B cell (primary cell): ENCODE measurements around the gene OR2T27. TPM values are rescaled to one million over a fixed set of nuclear protein-coding genes. Genes with fewer than 3 reads are reported as not detected.

Experiments
- ATAC-seq: fragments of 200-7000 bp; cut with Tn5 transposase; one replicate; pipeline ENCODE4 v1.10.0; 2021; ENCODE audit warnings: low read depth, mild to moderate bottlenecking, moderate number of reproducible peaks, moderate library complexity
- CTCF ChIA-PET: fragments of 350-600 bp; sonication (Branson Sonifier 250); formaldehyde crosslinking; loops from one replicate; lab custom pipeline; 2021; ENCODE audit warnings: antibody characterized with exemption, inconsistent platforms; lab: Charles Lee
- POLR2A ChIA-PET: fragments of 350-600 bp; sonication (Branson Sonifier 250); formaldehyde crosslinking; loops from one replicate; lab custom pipeline; 2021; ENCODE audit warnings: antibody characterized with exemption; lab: Charles Lee
- DNase-seq: peaks from one replicate; pipeline ENCODE4 v3.0.0; 2013
- H2AFZ ChIP-seq: 2 replicates; pipeline ENCODE4 v1.6.1; 2012; ENCODE audit warnings: mild to moderate bottlenecking, low read depth, low read length; ENCODE audit not compliant: insufficient read depth, poor library complexity, severe bottlenecking
- H3K27ac ChIP-seq, 2 donors: 1 replicate in 1 of 2; 2 replicates in 1 of 2; pipeline ENCODE4 v1.5.1; 2012 to 2013; ENCODE audit warnings: low read length in 2 of 2, mild to moderate bottlenecking in 2 of 2, moderate library complexity in 1 of 2
- H3K27me3 ChIP-seq, 4 experiments: fragments of 200-600 bp in 1 of 4; sonication (generic) in 1 of 4; replicated peaks in 1 of 4; 1 replicate in 2 of 4; 2 replicates in 2 of 4; pipeline versions ENCODE4 v1.6.1 to v1.7.0; 2013 to 2016; ENCODE audit warnings: low read length in 3 of 4, mild to moderate bottlenecking in 2 of 4, mixed read lengths in 1 of 4, moderate library complexity in 1 of 4; ENCODE audit not compliant: insufficient read depth in 4 of 4, control insufficient read depth in 3 of 4; ENCODE audit errors: control extremely low read depth in 1 of 4
- H3K36me3 ChIP-seq, 2 experiments: replicated peaks in 1 of 2; 1 replicate in 1 of 2; 2 replicates in 1 of 2; pipeline versions ENCODE4 v1.6.1 to v1.7.1; 2013; ENCODE audit warnings: low read length in 1 of 2; ENCODE audit not compliant: insufficient read depth in 2 of 2, control insufficient read depth in 1 of 2; ENCODE audit errors: control extremely low read depth in 1 of 2, extremely low read depth in 1 of 2
- H3K4me1 ChIP-seq, 2 donors: fragments of 200-600 bp in 1 of 2; sonication (generic) in 1 of 2; 1 replicate in 1 of 2; 2 replicates in 1 of 2; pipeline versions ENCODE4 v1.5.1 to v1.6.1; 2013 to 2017; ENCODE audit warnings: low read length in 2 of 2; ENCODE audit not compliant: control insufficient read depth in 2 of 2, insufficient read depth in 2 of 2
- H3K4me2 ChIP-seq: replicated peaks from 2 replicates; pipeline ENCODE3; 2012; ENCODE audit warnings: mild to moderate bottlenecking, low read depth, low read length; ENCODE audit not compliant: poor library complexity, severe bottlenecking
- H3K4me3 ChIP-seq, 5 experiments: fragments of 200-600 bp in 1 of 5; sonication (generic) in 1 of 5; 1 replicate in 3 of 5; 2 replicates in 2 of 5; pipeline versions ENCODE4 v1.5.1 to v1.7.0; 2011 to 2016; ENCODE audit warnings: low read length in 4 of 5, mild to moderate bottlenecking in 4 of 5, low read depth in 2 of 5, control low read depth in 1 of 5, moderate library complexity in 1 of 5; ENCODE audit not compliant: insufficient read depth in 1 of 5; ENCODE audit errors: control extremely low read depth in 1 of 5, extremely low read depth in 1 of 5
- H3K79me2 ChIP-seq: fragments of 200-600 bp; sonication (generic); one replicate; pipeline ENCODE4 v1.6.0; 2016; ENCODE audit warnings: low read length; ENCODE audit not compliant: control insufficient read depth, insufficient read depth
- H3K9ac ChIP-seq: fragments of 200-600 bp; sonication (generic); 2 replicates; pipeline ENCODE4 v1.6.1; 2017; ENCODE audit warnings: mild to moderate bottlenecking, low read length, moderate library complexity
- H3K9me3 ChIP-seq, 3 donors: one replicate each; pipeline versions ENCODE4 v1.6.1 to v1.7.1; 2013; ENCODE audit warnings: low read length in 2 of 3; ENCODE audit not compliant: control insufficient read depth in 2 of 3, insufficient read depth in 1 of 3; ENCODE audit errors: control extremely low read depth in 1 of 3
- H4K20me1 ChIP-seq: 2 replicates; pipeline ENCODE4 v1.6.0; 2012; ENCODE audit warnings: mild to moderate bottlenecking, low read length; ENCODE audit not compliant: insufficient read depth, control insufficient read depth, poor library complexity, severe bottlenecking
- H3K27ac Mint-ChIP-seq: one replicate; pipeline ENCODE4 v1.8.0; 2021; ENCODE audit warnings: mixed read lengths
- H3K27me3 Mint-ChIP-seq: one replicate; pipeline ENCODE4 v1.8.0; 2021; ENCODE audit warnings: mixed read lengths
- H3K4me1 Mint-ChIP-seq: one replicate; pipeline ENCODE4 v1.8.0; 2021; ENCODE audit warnings: mixed read lengths
- H3K4me3 Mint-ChIP-seq: one replicate; pipeline ENCODE4 v1.8.0; 2021; ENCODE audit warnings: mixed read lengths
- H3K9me3 Mint-ChIP-seq: one replicate; pipeline ENCODE4 v1.8.0; 2022; ENCODE audit warnings: mixed read lengths; ENCODE audit not compliant: insufficient read depth
- CTCF ChIP-seq: fragments of 200-600 bp; IDR thresholded peaks from one replicate; pipeline ENCODE4 v1.8.0; 2022; ENCODE audit warnings: antibody characterized with exemption, mild to moderate bottlenecking
- EZH2 ChIP-seq: IDR thresholded peaks from 2 replicates; pipeline ENCODE4 v1.6.1; 2012; ENCODE audit warnings: borderline replicate concordance, low read depth, mild to moderate bottlenecking, moderate library complexity, low read length; ENCODE audit not compliant: insufficient read depth, poor library complexity, severe bottlenecking
- WGBS: methylation state at CpG from one replicate; pipeline ENCODE4 v1.1.5; 2013; ENCODE audit warnings: missing lambda C conversion rate; ENCODE audit not compliant: insufficient coverage; 5-methylcytosine and 5-hydroxymethylcytosine counted together
- intact Hi-C: fragments of 100-400 bp; cut with micrococcal nuclease; formaldehyde crosslinking; loops from one replicate; pipeline ENCODE4 v1.10.0; 2022
- polyA plus RNA-seq: library from polyadenylated mRNA; depleted of rRNA; stranded (reverse); fragments of >200 nt; gene quantifications from 2 replicates; pipeline ENCODE4 v1.2.3, GENCODE V29; 2012
- total RNA-seq, 2 donors: library from RNA; stranded (reverse); fragments of 120-200 nt in 1 of 2; gene quantifications; 1 replicate in 1 of 2; 2 replicates in 1 of 2; pipeline versions ENCODE4 v1.2.3 to v1.2.4, GENCODE V29; 2013 to 2022

Gene OR2T27
- total and polyA plus RNA-seq, 2 donors (not counting 1 experiment from before 2014, with no cell fraction given): 0.10 TPM; not detected in 1

- no peak for ATAC-seq
- CTCF ChIA-PET: interaction anchor here (0.7 to 21.8 kb wide), 12 partner anchors 17 to 223 kb away, joined by 3 to 274 read pairs (median 4); partner anchors contain the start of gene ZNF672
These were observed 48.3 kb upstream of the OR2T27 start for GRCh38 chr1:248703674-248704073.

More at GRCh38 chr1:248703674-248704073, 48.3 kb upstream of the OR2T27 start:
- Mint-ChIP-seq H3K4me3 (no peak overlapping the region), H3K9me3 (no peaks in the 10 kb centered on the region), H3K4me1 (peaks cover 4% of the 10 kb centered on the region), H3K27me3 (no peaks in the 10 kb centered on the region), H3K27ac (no peak overlapping the region)
- Histone ChIP-seq H3K27me3 (no peaks in the 10 kb centered on the region), H3K27ac (no peak overlapping the region), H3K9me3 (no peaks in the 10 kb centered on the region), H2AFZ (peak overlapping the region; percentile 44), H3K4me3 (no peak overlapping the region), H4K20me1 (no peaks in the 10 kb centered on the region), H3K79me2 (no peaks in the 10 kb centered on the region), H3K9ac (no peak overlapping the region), H3K4me2 (no peak overlapping the region), H3K36me3 (no peaks in the 10 kb centered on the region), H3K4me1 (peaks cover 0 to 5% of the 10 kb centered on the region in 2 donors)
- TF ChIP-seq EZH2 (no peak), CTCF (peak; percentile 59)
- intact Hi-C loops: loop anchor here (1.0 kb wide), 1 partner anchor 104 kb away; no protein-coding TSS in a partner anchor
- DNase-seq: peak; percentile 43
- POLR2A ChIA-PET: interaction anchor here (0.6 kb wide), 1 partner anchor 75 kb away, joined by 8 read pairs; no protein-coding TSS in a partner anchor
- no CpG with 5 or more reads among the region's 2 CpGs for WGBS
